ENCODE measurements around the gene CST3. TPM values are rescaled to one million over a fixed set of nuclear protein-coding genes. Genes with fewer than 3 reads are reported as not detected.

CST3 gene
- total RNA-seq, 1 experiment from 2014 or later: 262 TPM

- ChIA-PET CTCF (no interaction called here), POLR2A (ENCODE audit: unreplicated experiment) (no interaction called here)
- no TSS peak for BruUV-seq (replicated peaks)
- no peak for DNase-seq
- no peaks in the 10 kb centered on the region for H3K36me3 ChIP-seq (ENCODE audit: low read depth)
- no peak overlapping the region for H3K4me3 ChIP-seq
- intact Hi-C loops (cut with micrococcal nuclease; ENCODE audit: unreplicated experiment): loop anchor here (10.0 kb wide), 1 partner anchor 909 kb away; no protein-coding TSS in a partner anchor
- peaks cover 5% of the 10 kb centered on the region; the same call in 1 of the 2 replicates for H3K27me3 ChIP-seq (ENCODE audit: insufficient read depth, low read depth)
- no peaks in the 10 kb centered on the region for H3F3A ChIP-seq (ENCODE audit: insufficient read depth, low read depth)
- TF ChIP-seq EZH2 (IDR thresholded peaks at IDR 0.05; ENCODE audit: low read depth): no peak
- TF ChIP-seq, protein P1, sequence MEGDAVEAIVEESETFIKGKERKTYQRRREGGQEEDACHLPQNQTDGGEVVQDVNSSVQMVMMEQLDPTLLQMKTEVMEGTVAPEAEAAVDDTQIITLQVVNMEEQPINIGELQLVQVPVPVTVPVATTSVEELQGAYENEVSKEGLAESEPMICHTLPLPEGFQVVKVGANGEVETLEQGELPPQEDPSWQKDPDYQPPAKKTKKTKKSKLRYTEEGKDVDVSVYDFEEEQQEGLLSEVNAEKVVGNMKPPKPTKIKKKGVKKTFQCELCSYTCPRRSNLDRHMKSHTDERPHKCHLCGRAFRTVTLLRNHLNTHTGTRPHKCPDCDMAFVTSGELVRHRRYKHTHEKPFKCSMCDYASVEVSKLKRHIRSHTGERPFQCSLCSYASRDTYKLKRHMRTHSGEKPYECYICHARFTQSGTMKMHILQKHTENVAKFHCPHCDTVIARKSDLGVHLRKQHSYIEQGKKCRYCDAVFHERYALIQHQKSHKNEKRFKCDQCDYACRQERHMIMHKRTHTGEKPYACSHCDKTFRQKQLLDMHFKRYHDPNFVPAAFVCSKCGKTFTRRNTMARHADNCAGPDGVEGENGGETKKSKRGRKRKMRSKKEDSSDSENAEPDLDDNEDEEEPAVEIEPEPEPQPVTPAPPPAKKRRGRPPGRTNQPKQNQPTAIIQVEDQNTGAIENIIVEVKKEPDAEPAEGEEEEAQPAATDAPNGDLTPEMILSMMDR (conservative IDR thresholded peaks at IDR 0.05): no peak
- H3K4me1 ChIP-seq (replicated peaks; ENCODE audit: insufficient read depth): no peaks in the 10 kb centered on the region
- no peaks in the 10 kb centered on the region for H4K20me1 ChIP-seq (ENCODE audit: insufficient read depth)
- no peaks in the 10 kb centered on the region for H3K79me2 ChIP-seq (ENCODE audit: low read depth)
- no peak overlapping the region for H2AFZ ChIP-seq
- no peak overlapping the region for H3K27ac ChIP-seq
- no peak overlapping the region for H3K4me2 ChIP-seq
- no peaks in the 10 kb centered on the region for H3K9me2 ChIP-seq (ENCODE audit: insufficient read depth)
- H3K9me3 ChIP-seq (ENCODE audit: insufficient read depth, low read depth): no peaks in the 10 kb centered on the region
These were observed 34.4 kb downstream of the CST3 start for GRCh38 chr20:23603321-23603720.

DNA sequence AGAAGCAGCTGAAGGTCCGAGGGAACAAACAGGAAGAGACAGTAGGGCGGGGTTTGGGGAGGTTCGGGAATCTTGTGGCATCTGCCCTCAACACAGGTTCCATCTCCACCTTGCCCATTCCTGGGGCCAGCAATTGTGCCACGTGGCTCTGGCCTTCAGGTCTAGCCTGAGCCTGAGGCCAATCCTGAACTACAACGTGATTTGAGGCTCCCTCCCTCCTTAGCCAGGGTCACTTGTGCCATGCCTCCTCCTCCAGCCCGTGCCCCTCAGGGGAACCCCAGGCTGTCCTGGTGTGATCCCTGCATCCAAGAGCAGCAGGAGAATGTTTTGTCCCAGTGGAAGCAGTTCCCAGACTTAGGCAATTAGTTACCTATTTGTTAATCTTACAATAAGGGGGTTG, 35.1 kb downstream of the CST3 start:
- intact Hi-C loops (cut with micrococcal nuclease; ENCODE audit: unreplicated experiment): loop anchor here (10.0 kb wide), 1 partner anchor 908 kb away; no protein-coding TSS in a partner anchor
- BruUV-seq (replicated peaks): no TSS peak
- Histone ChIP-seq H3K4me2 (no peak overlapping the region), H3K27ac (no peak overlapping the region), H2AFZ (no peak overlapping the region), H3K27me3 (ENCODE audit: insufficient read depth, low read depth) (peaks cover 5% of the 10 kb centered on the region; the same call in 1 of the 2 replicates), H4K20me1 (ENCODE audit: insufficient read depth) (no peaks in the 10 kb centered on the region), H3K36me3 (ENCODE audit: low read depth) (no peaks in the 10 kb centered on the region), H3K9me3 (ENCODE audit: insufficient read depth, low read depth) (no peaks in the 10 kb centered on the region), H3F3A (ENCODE audit: insufficient read depth, low read depth) (no peaks in the 10 kb centered on the region), H3K9me2 (ENCODE audit: insufficient read depth) (no peaks in the 10 kb centered on the region), H3K79me2 (ENCODE audit: low read depth) (no peaks in the 10 kb centered on the region), H3K4me1 (replicated peaks; ENCODE audit: insufficient read depth) (no peaks in the 10 kb centered on the region), H3K4me3 (no peak overlapping the region)
- TF ChIP-seq, protein P1 (conservative IDR thresholded peaks at IDR 0.05): no peak
- no peak for TF ChIP-seq EZH2 (IDR thresholded peaks at IDR 0.05; ENCODE audit: low read depth)
- POLR2A ChIA-PET (ENCODE audit: unreplicated experiment): no interaction called here
- CTCF ChIA-PET: no interaction called here
- DNase-seq: no peak

DNA sequence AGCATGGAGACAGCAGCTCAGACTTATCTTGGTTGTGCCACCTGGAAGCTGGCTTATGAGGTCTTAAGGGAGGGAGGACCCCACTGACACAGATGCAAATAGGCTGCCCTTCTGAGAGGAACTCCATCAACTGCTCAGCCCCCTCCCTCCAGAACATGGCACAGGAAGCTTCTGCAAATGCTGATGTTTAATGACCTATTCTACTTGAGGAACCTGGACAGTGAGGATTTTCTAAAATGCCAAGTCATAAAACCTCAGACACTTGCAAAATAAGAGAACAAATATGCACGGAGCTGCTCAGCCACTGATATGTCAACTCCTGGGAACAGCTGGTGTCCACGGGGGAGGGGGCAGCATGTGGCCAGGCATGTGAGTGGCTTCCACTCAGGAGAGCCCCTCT, 35.5 kb downstream of the CST3 start:
- CTCF ChIA-PET: no interaction called here
- no peaks in the 10 kb centered on the region for H3K9me2 ChIP-seq (ENCODE audit: insufficient read depth)
- POLR2A ChIA-PET (ENCODE audit: unreplicated experiment): no interaction called here
- H3K4me2 ChIP-seq: no peak overlapping the region
- H2AFZ ChIP-seq: no peak overlapping the region
- H3K27me3 ChIP-seq (ENCODE audit: insufficient read depth, low read depth): peaks cover 5% of the 10 kb centered on the region; the same call in 1 of the 2 replicates
- H3K4me3 ChIP-seq: no peak overlapping the region
- no peaks in the 10 kb centered on the region for H3K9me3 ChIP-seq (ENCODE audit: insufficient read depth, low read depth)
- no peaks in the 10 kb centered on the region for H3K4me1 ChIP-seq (replicated peaks; ENCODE audit: insufficient read depth)
- no peaks in the 10 kb centered on the region for H4K20me1 ChIP-seq (ENCODE audit: insufficient read depth)
- TF ChIP-seq EZH2 (IDR thresholded peaks at IDR 0.05; ENCODE audit: low read depth): no peak
- TF ChIP-seq, protein P1 (conservative IDR thresholded peaks at IDR 0.05): no peak
- no TSS peak for BruUV-seq (replicated peaks)
- H3K79me2 ChIP-seq (ENCODE audit: low read depth): no peaks in the 10 kb centered on the region
- H3F3A ChIP-seq (ENCODE audit: insufficient read depth, low read depth): no peaks in the 10 kb centered on the region
- intact Hi-C loops (cut with micrococcal nuclease; ENCODE audit: unreplicated experiment): loop anchor here (10.0 kb wide), 1 partner anchor 907 kb away; no protein-coding TSS in a partner anchor
- DNase-seq: no peak
- no peak overlapping the region for H3K27ac ChIP-seq
- no peaks in the 10 kb centered on the region for H3K36me3 ChIP-seq (ENCODE audit: low read depth)
